ENCODE results near the gene SH3BP4. TPM values are rescaled to one million over a fixed set of nuclear protein-coding genes. Genes with fewer than 3 reads are reported as not detected.

The SH3BP4 gene
- total and polyA plus RNA-seq, 2 of the 13 experiments (the other 11 are each of a cell fraction or from before 2014, with no cell fraction given) = 34.6 to 99.1 TPM

- TF ChIP-seq, protein P1, sequence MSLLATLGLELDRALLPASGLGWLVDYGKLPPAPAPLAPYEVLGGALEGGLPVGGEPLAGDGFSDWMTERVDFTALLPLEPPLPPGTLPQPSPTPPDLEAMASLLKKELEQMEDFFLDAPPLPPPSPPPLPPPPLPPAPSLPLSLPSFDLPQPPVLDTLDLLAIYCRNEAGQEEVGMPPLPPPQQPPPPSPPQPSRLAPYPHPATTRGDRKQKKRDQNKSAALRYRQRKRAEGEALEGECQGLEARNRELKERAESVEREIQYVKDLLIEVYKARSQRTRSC (CRISPR knock-in tag; IDR thresholded peaks at IDR 0.05; ENCODE audit: low read depth) = no peak
- no peak for TF ChIP-seq GLI4 (CRISPR knock-in tag; IDR thresholded peaks at IDR 0.05; ENCODE audit: borderline replicate concordance)
- no peak for TF ChIP-seq GATA4 (IDR thresholded peaks at IDR 0.05; ENCODE audit: borderline replicate concordance, low read depth)
- TF ChIP-seq, protein P2, sequence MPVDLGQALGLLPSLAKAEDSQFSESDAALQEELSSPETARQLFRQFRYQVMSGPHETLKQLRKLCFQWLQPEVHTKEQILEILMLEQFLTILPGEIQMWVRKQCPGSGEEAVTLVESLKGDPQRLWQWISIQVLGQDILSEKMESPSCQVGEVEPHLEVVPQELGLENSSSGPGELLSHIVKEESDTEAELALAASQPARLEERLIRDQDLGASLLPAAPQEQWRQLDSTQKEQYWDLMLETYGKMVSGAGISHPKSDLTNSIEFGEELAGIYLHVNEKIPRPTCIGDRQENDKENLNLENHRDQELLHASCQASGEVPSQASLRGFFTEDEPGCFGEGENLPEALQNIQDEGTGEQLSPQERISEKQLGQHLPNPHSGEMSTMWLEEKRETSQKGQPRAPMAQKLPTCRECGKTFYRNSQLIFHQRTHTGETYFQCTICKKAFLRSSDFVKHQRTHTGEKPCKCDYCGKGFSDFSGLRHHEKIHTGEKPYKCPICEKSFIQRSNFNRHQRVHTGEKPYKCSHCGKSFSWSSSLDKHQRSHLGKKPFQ (CRISPR knock-in tag; IDR thresholded peaks at IDR 0.05; ENCODE audit: insufficient replicate concordance) = peak; percentile 36
- no peak for TF ChIP-seq NONO (IDR thresholded peaks at IDR 0.05)
- TF ChIP-seq NONO (CRISPR knock-in tag; conservative IDR thresholded peaks at IDR 0.05) = 0 out of 2 replicates have a peak, but pooled peaks have one; percentile 18
- TF ChIP-seq SMAD1 (CRISPR knock-in tag; IDR thresholded peaks at IDR 0.05; ENCODE audit: borderline replicate concordance, low read depth) = no peak
- 0 out of 2 replicates have a peak, but pooled peaks have one; percentile 72 for TF ChIP-seq ZNF333 (CRISPR knock-in tag; IDR thresholded peaks at IDR 0.05; ENCODE audit: borderline replicate concordance)
- no peak for TF ChIP-seq ZNF513 (CRISPR knock-in tag; conservative IDR thresholded peaks at IDR 0.05)
- TF ChIP-seq KLF12 (CRISPR knock-in tag; IDR thresholded peaks at IDR 0.05; ENCODE audit: borderline replicate concordance) = no peak
- TF ChIP-seq ARHGAP35 (CRISPR knock-in tag; IDR thresholded peaks at IDR 0.05; ENCODE audit: borderline replicate concordance) = no peak
- TF ChIP-seq, protein P3, sequence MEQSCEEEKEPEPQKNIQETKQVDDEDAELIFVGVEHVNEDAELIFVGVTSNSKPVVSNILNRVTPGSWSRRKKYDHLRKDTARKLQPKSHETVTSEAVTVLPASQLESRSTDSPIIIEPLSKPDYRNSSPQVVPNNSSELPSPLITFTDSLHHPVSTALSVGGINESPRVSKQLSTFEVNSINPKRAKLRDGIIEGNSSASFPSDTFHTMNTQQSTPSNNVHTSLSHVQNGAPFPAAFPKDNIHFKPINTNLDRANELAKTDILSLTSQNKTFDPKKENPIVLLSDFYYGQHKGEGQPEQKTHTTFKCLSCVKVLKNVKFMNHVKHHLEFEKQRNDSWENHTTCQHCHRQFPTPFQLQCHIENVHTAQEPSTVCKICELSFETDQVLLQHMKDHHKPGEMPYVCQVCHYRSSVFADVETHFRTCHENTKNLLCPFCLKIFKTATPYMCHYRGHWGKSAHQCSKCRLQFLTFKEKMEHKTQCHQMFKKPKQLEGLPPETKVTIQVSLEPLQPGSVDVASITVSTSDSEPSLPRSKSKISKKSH (CRISPR knock-in tag; IDR thresholded peaks at IDR 0.05; ENCODE audit: borderline replicate concordance) = no peak
- peak; percentile 73; the same call in 1 of the 2 replicates for TF ChIP-seq ZNF709 (CRISPR knock-in tag; IDR thresholded peaks at IDR 0.05)
- TF ChIP-seq PHF8 (CRISPR knock-in tag; IDR thresholded peaks at IDR 0.05) = peak; percentile 69
- no peak for TF ChIP-seq ZBTB37 (CRISPR knock-in tag; IDR thresholded peaks at IDR 0.05)
- no peak for TF ChIP-seq POGZ (CRISPR knock-in tag; IDR thresholded peaks at IDR 0.05)
- no peak for TF ChIP-seq SMYD3 (CRISPR knock-in tag; IDR thresholded peaks at IDR 0.05)
- no peak for TF ChIP-seq EED (CRISPR knock-in tag; IDR thresholded peaks at IDR 0.05)
- no peak for TF ChIP-seq ZNF503 (CRISPR knock-in tag; IDR thresholded peaks at IDR 0.05)
These were observed 676 bp downstream of the SH3BP4 start (continued) for GRCh38 chr2:234952270-234953115.

Measured in HepG2 (cell line).